GM21576 (cell line): ENCODE measurements around the gene WHRN.

Source experiments
- ATAC-seq: cut with Tn5 transposase; IDR thresholded peaks from one replicate; pipeline ENCODE4 v1.9.1; 2021; ENCODE audit warnings: mild to moderate bottlenecking, moderate library complexity; ENCODE audit not compliant: unreplicated experiment

The WHRN gene

GRCh38 chr9:114425126-114425525 lies 80.1 kb downstream of the WHRN start:
- ATAC-seq, result no peak

- ATAC-seq, result no peak
Measured at GRCh38 chr9:114424126-114424525, 81.1 kb downstream of the WHRN start.

GRCh38 chr9:114423181-114423580 lies 82.1 kb downstream of the WHRN start:
- ATAC-seq, result no peak

- ATAC-seq, result no peak
Measured at GRCh38 chr9:114421147-114421546, 84.1 kb downstream of the WHRN start.

- no peak for ATAC-seq
Measured at GRCh38 chr9:114419796-114420195, 85.5 kb downstream of the WHRN start.

- no peak for ATAC-seq
Measured at GRCh38 chr9:114418053-114418452, 87.2 kb downstream of the WHRN start.

GRCh38 chr9:114417511-114417910 lies 87.8 kb downstream of the WHRN start:
- ATAC-seq, result no peak

GRCh38 chr9:114416906-114417305 lies 88.4 kb downstream of the WHRN start:
- no peak for ATAC-seq

GRCh38 chr9:114416290-114416689 lies 89.0 kb downstream of the WHRN start:
- no peak for ATAC-seq

- no peak for ATAC-seq
Measured at GRCh38 chr9:114414346-114414745, 90.9 kb downstream of the WHRN start.

- no peak for ATAC-seq
Measured at GRCh38 chr9:114413861-114414301, 91.4 kb downstream of the WHRN start.

GRCh38 chr9:114412048-114412683 lies 93.1 kb downstream of the WHRN start:
- no peak for ATAC-seq

- no peak for ATAC-seq
Measured at GRCh38 chr9:114411452-114411851, 93.8 kb downstream of the WHRN start.

GRCh38 chr9:114410910-114411309 lies 94.4 kb downstream of the WHRN start:
- no peak for ATAC-seq

GRCh38 chr9:114409842-114410241 lies 95.4 kb downstream of the WHRN start:
- no peak for ATAC-seq

- ATAC-seq, result no peak
Measured at GRCh38 chr9:114409103-114409780, 96.0 kb downstream of the WHRN start.

GRCh38 chr9:114408645-114409044 lies 96.6 kb downstream of the WHRN start:
- ATAC-seq, result no peak

- ATAC-seq, result no peak
Measured at GRCh38 chr9:114407889-114408288, 97.4 kb downstream of the WHRN start.

- no peak for ATAC-seq
Measured at GRCh38 chr9:114406441-114406840, 98.8 kb downstream of the WHRN start.

- ATAC-seq, result peak; percentile 91
Measured at GRCh38 chr9:114405294-114406034, 99.8 kb downstream of the WHRN start.

GRCh38 chr9:114404531-114404930 lies 100.7 kb downstream of the WHRN start:
- ATAC-seq, result no peak

GRCh38 chr9:114403153-114403756 lies 102.0 kb downstream of the WHRN start:
- ATAC-seq, result no peak
